Keratinocyte (primary cell): ENCODE results near the gene CRYBB1. TPM values are rescaled to one million over a fixed set of nuclear protein-coding genes. Genes with fewer than 3 reads are reported as not detected.

Source experiments
- DNase-seq: peaks from one replicate; pipeline ENCODE4 v3.0.0-alpha.2; 2011; ENCODE audit warnings: low read depth, missing footprints, low spot score
- FAIRE-seq: peaks from 2 replicates; lab custom pipeline; 2011; peaks lifted over from hg19 to GRCh38; lab: Jason Lieb, UNC
- H2AFZ ChIP-seq: 2 replicates; pipeline ENCODE4 v1.6.0; 2012; ENCODE audit warnings: low read length, control low read depth, inconsistent platforms; ENCODE audit not compliant: control insufficient read depth
- H3K27ac ChIP-seq: 2 replicates; pipeline ENCODE4 v1.5.1; 2011; ENCODE audit warnings: low read length; ENCODE audit not compliant: control insufficient read depth, insufficient read depth
- H3K27me3 ChIP-seq: 3 replicates; pipeline ENCODE4 v1.6.0; 2011; ENCODE audit warnings: low read length; ENCODE audit not compliant: control insufficient read depth, insufficient read depth; ENCODE audit errors: extremely low read depth
- H3K36me3 ChIP-seq, 2 experiments: 2 replicates in 1 of 2; 3 replicates in 1 of 2; pipeline ENCODE4 v1.5.1; 2011; ENCODE audit warnings: low read length in 2 of 2, mild to moderate bottlenecking in 1 of 2; ENCODE audit not compliant: control insufficient read depth in 2 of 2, insufficient read depth in 2 of 2; ENCODE audit errors: extremely low read depth in 1 of 2
- H3K4me1 ChIP-seq: 3 replicates; pipeline ENCODE4 v1.5.1; 2011; ENCODE audit warnings: low read length; ENCODE audit not compliant: control insufficient read depth, insufficient read depth; ENCODE audit errors: extremely low read depth
- H3K4me2 ChIP-seq: 3 replicates; pipeline ENCODE4 v1.6.0; 2011; ENCODE audit warnings: low read depth, low read length; ENCODE audit not compliant: control insufficient read depth, insufficient read depth; ENCODE audit errors: extremely low read depth
- H3K4me3 ChIP-seq, 3 experiments: fragments of 200-600 bp in 1 of 3; sonication (generic) in 1 of 3; 2 replicates in 2 of 3; 3 replicates in 1 of 3; pipeline ENCODE4 v1.5.1; 2011 to 2016; ENCODE audit warnings: low read length in 3 of 3, mild to moderate bottlenecking in 3 of 3, control low read depth in 2 of 3, inconsistent platforms in 1 of 3, low read depth in 1 of 3, mixed read lengths in 1 of 3, mixed run types in 1 of 3, moderate library complexity in 1 of 3; ENCODE audit not compliant: control insufficient read depth in 2 of 3, insufficient read depth in 2 of 3; ENCODE audit errors: extremely low read depth in 1 of 3
- H3K79me2 ChIP-seq: 2 replicates; pipeline ENCODE4 v1.6.0; 2012; ENCODE audit warnings: low read length; ENCODE audit not compliant: control insufficient read depth, insufficient read depth
- H3K9ac ChIP-seq: 3 replicates; pipeline ENCODE4 v1.6.0; 2011; ENCODE audit warnings: low read length; ENCODE audit not compliant: control insufficient read depth, insufficient read depth; ENCODE audit errors: extremely low read depth
- H3K9me1 ChIP-seq: 3 replicates; pipeline ENCODE4 v1.6.0; 2011; ENCODE audit warnings: low read length; ENCODE audit not compliant: control insufficient read depth, insufficient read depth; ENCODE audit errors: extremely low read depth
- H3K9me3 ChIP-seq: 2 replicates; pipeline ENCODE4 v1.5.1; 2012; ENCODE audit warnings: low read depth, low read length; ENCODE audit not compliant: control insufficient read depth
- H4K20me1 ChIP-seq: 3 replicates; pipeline ENCODE4 v1.6.0; 2011; ENCODE audit warnings: low read length; ENCODE audit not compliant: control insufficient read depth, insufficient read depth; ENCODE audit errors: extremely low read depth
- EZH2 ChIP-seq: IDR thresholded peaks from one replicate; pipeline ENCODE4 v1.6.1; 2012; ENCODE audit warnings: inconsistent platforms, mild to moderate bottlenecking, low read length, moderate library complexity
- dilution Hi-C: fragments of 300-500 bp; cut with MboI; formaldehyde crosslinking; loops from one replicate; pipeline ENCODE4 v1.7.0; 2020; ENCODE audit warnings: low sequenced_read_pairs; ENCODE audit not compliant: extremely low pct_ligation_motif_present
- polyA plus RNA-seq, 5 experiments: library from polyadenylated mRNA; depleted of rRNA in 3 of 5; stranded (reverse) in 3 of 5; stranded (forward) in 1 of 5; unstranded in 1 of 5; fragments of >200 nt; gene quantifications; 1 replicate in 1 of 5; 2 replicates in 3 of 5; 3 replicates in 1 of 5; pipeline versions ENCODE4 v1.2.1 to v1.2.3, GENCODE V29; 2011 to 2012; ENCODE audit warnings: missing spikeins in 2 of 5, low read depth in 1 of 5, low replicate concordance in 1 of 5
- TF ChIP-seq, protein P1 (sequence below), 3 experiments: IDR thresholded peaks in 1 of 3; conservative IDR thresholded peaks in 1 of 3; optimal IDR thresholded peaks in 1 of 3; 2 replicates in 2 of 3; 3 replicates in 1 of 3; pipeline versions ENCODE3 to v1.5.1; 2011; ENCODE audit warnings: low read length in 3 of 3, mild to moderate bottlenecking in 3 of 3, moderate library complexity in 2 of 3, control low read depth in 1 of 3, inconsistent platforms in 1 of 3; ENCODE audit not compliant: insufficient read depth in 2 of 3; ENCODE audit errors: extremely low read depth in 1 of 3

CRYBB1 gene
- polyA plus RNA-seq, 1 donor (not counting 4 experiments of a cell fraction or from before 2014, with no cell fraction given): not detected

DNA sequence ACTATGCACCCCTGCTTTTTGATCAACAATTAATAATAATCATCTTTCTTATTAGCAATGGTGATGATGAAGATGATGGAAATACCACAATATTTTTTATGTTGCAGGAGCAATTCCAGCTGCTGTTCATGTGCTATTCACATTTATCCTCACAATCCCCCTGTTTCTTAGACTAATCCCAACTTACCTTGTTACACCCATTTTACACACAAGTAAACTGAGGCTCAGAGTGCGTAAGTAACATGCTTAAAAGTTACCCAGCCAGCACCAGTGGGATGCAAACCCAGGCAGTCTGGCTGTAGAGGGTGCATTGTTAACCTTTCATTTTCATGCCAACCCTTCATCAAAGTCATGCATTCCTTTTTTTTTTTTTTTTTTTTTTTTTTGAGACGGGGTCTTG is 2.4 kb upstream of the CRYBB1 start:
- no peak for DNase-seq
- Histone ChIP-seq H3K36me3 (no peaks in the 10 kb centered on the region), H3K9me3 (no peaks in the 10 kb centered on the region), H3K27me3 (peaks cover 9% of the 10 kb centered on the region), H3K4me1 (no peaks in the 10 kb centered on the region), H4K20me1 (no peaks in the 10 kb centered on the region), H3K9ac (no peak overlapping the region), H2AFZ (no peak overlapping the region), H3K4me3 (no peak overlapping the region), H3K9me1 (no peaks in the 10 kb centered on the region), H3K4me2 (no peak overlapping the region), H3K27ac (no peak overlapping the region), H3K79me2 (no peaks in the 10 kb centered on the region)
- dilution Hi-C loops: no loop called here
- no peak for TF ChIP-seq EZH2
- TF ChIP-seq, protein P1, sequence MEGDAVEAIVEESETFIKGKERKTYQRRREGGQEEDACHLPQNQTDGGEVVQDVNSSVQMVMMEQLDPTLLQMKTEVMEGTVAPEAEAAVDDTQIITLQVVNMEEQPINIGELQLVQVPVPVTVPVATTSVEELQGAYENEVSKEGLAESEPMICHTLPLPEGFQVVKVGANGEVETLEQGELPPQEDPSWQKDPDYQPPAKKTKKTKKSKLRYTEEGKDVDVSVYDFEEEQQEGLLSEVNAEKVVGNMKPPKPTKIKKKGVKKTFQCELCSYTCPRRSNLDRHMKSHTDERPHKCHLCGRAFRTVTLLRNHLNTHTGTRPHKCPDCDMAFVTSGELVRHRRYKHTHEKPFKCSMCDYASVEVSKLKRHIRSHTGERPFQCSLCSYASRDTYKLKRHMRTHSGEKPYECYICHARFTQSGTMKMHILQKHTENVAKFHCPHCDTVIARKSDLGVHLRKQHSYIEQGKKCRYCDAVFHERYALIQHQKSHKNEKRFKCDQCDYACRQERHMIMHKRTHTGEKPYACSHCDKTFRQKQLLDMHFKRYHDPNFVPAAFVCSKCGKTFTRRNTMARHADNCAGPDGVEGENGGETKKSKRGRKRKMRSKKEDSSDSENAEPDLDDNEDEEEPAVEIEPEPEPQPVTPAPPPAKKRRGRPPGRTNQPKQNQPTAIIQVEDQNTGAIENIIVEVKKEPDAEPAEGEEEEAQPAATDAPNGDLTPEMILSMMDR (optimal IDR thresholded peaks at IDR 0.05 in 1 of 3, IDR thresholded peaks at IDR 0.05 in 1 of 3, conservative IDR thresholded peaks at IDR 0.05 in 1 of 3; ENCODE audit: extremely low read depth in 1 of 3, insufficient read depth in 2 of 3, low read length in 3 of 3): no peak
- FAIRE-seq: no peak

DNA sequence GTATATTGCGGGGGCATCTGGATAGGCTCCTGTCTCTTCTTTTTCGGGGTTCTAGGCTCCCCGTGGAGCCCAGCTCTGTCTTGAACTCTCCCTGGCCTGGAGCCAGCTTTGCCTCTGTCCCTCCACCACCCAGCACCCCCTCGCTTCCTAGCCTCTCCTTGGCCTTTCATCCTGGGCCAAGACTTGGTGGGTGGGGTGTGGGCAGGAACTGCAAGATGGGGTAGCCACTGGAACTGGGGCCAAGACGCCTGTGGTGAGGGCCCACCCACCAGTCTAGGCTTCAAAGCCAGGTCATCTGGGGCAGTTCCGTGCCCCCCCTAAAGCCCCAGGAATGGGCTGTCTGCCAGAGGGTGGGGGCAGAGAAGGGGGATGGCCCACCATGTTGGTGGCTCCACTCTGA is 1.7 kb upstream of the CRYBB1 start:
- H3K79me2 ChIP-seq: no peaks in the 10 kb centered on the region
- H4K20me1 ChIP-seq: no peaks in the 10 kb centered on the region
- H3K36me3 ChIP-seq: no peaks in the 10 kb centered on the region
- no peak for DNase-seq
- TF ChIP-seq, protein P1 (optimal IDR thresholded peaks at IDR 0.05 in 1 of 3, IDR thresholded peaks at IDR 0.05 in 1 of 3, conservative IDR thresholded peaks at IDR 0.05 in 1 of 3; ENCODE audit: extremely low read depth in 1 of 3, insufficient read depth in 2 of 3, low read length in 3 of 3): no peak
- TF ChIP-seq EZH2: no peak
- H3K4me1 ChIP-seq: no peaks in the 10 kb centered on the region
- no peak overlapping the region for H3K4me3 ChIP-seq
- FAIRE-seq: no peak
- H3K27me3 ChIP-seq: peaks cover 9% of the 10 kb centered on the region
- dilution Hi-C loops: no loop called here
- H3K9me1 ChIP-seq: no peaks in the 10 kb centered on the region
- H2AFZ ChIP-seq: no peak overlapping the region
- H3K4me2 ChIP-seq: no peak overlapping the region
- H3K9ac ChIP-seq: no peak overlapping the region
- no peaks in the 10 kb centered on the region for H3K9me3 ChIP-seq
- H3K27ac ChIP-seq: no peak overlapping the region
